Thyroid gland (tissue), 4 donors: Measurements from ENCODE around the gene IL20RB. TPM values are rescaled to one million over a fixed set of nuclear protein-coding genes. Genes with fewer than 3 reads are reported as not detected.
"Not testable (repeated sequence)": the region's sequence is repeated elsewhere in the genome, so short reads cannot be mapped to it uniquely, and the experiment has no call there.

Source experiments
- DNase-seq, 2 donors: peaks; one replicate each; pipeline ENCODE4 v3.0.0-alpha.2; 2019
- H3K27ac ChIP-seq, 3 donors: fragments of 200-600 bp; sonication (generic); 1 replicate in 2 of 3; 2 replicates in 1 of 3; pipeline ENCODE4 v1.5.1; 2016 to 2019; ENCODE audit warnings: mild to moderate bottlenecking in 1 of 3, moderate library complexity in 1 of 3
- H3K27me3 ChIP-seq: fragments of 200-600 bp; sonication (generic); one replicate; pipeline ENCODE4 v1.5.1; 2019
- H3K36me3 ChIP-seq, 2 donors: fragments of 200-600 bp; sonication (generic); one replicate each; pipeline ENCODE4 v1.5.1; 2016 to 2019
- H3K4me1 ChIP-seq, 2 donors: fragments of 200-600 bp; sonication (generic); one replicate each; pipeline ENCODE4 v1.5.1; 2017 to 2019
- H3K4me3 ChIP-seq, 3 donors: fragments of 200-600 bp; sonication (generic); replicated peaks in 1 of 3; 1 replicate in 2 of 3; 2 replicates in 1 of 3; pipeline ENCODE4 v1.5.1; 2016; ENCODE audit warnings: mild to moderate bottlenecking in 1 of 3
- H3K9me3 ChIP-seq: fragments of 200-600 bp; sonication (generic); one replicate; pipeline ENCODE4 v1.5.1; 2017
- CTCF ChIP-seq, 6 experiments: fragments of 200-600 bp in 3 of 6; fragments of 450-650 bp in 3 of 6; sonication (generic) in 3 of 6; IDR thresholded peaks; one replicate each; pipeline ENCODE4 v1.5.1; 2016 to 2019; ENCODE audit warnings: antibody characterized with exemption in 6 of 6, mild to moderate bottlenecking in 2 of 6, inconsistent platforms in 1 of 6, moderate library complexity in 1 of 6
- POLR2A ChIP-seq, 2 donors: fragments of 450-650 bp; IDR thresholded peaks; one replicate each; pipeline ENCODE4 v1.6.1; 2017; ENCODE audit warnings: antibody characterized with exemption in 2 of 2, mild to moderate bottlenecking in 2 of 2, moderate library complexity in 1 of 2
- WGBS, 2 donors: methylation state at CpG; one replicate each; pipeline ENCODE4 v1.1.5; 2017; 5-methylcytosine and 5-hydroxymethylcytosine counted together
- intact Hi-C: fragments of 100-400 bp; cut with DNase I; formaldehyde crosslinking; loops from one replicate; pipeline ENCODE4 v1.15.1; 2023
- total RNA-seq, 4 donors: library from RNA; depleted of rRNA; stranded (reverse); fragments of >200 nt; gene quantifications; one replicate each; pipeline ENCODE4 v1.2.3, GENCODE V29; 2016

The IL20RB gene
- total RNA-seq, 4 donors from 2014 or later = 0.33 to 1.6 (median 1.6) TPM; not detected in 1

- TF ChIP-seq CTCF (IDR thresholded peaks at IDR 0.05) = no peak
- TF ChIP-seq POLR2A (IDR thresholded peaks at IDR 0.05) = no peak
- H3K4me3 ChIP-seq = no peak overlapping the region
- WGBS, 2 donors = 95 to 97% methylated on average over 2 of the region's 2 CpGs
- no peaks in the 10 kb centered on the region for H3K36me3 ChIP-seq
- intact Hi-C loops = no loop called here
- DNase-seq = no peak
- no peaks in the 10 kb centered on the region for H3K9me3 ChIP-seq
- H3K4me1 ChIP-seq = peaks cover 0 to 3% of the 10 kb centered on the region in 2 donors
- no peak overlapping the region for H3K27ac ChIP-seq
- H3K27me3 ChIP-seq = no peaks in the 10 kb centered on the region
Observed at GRCh38 chr3:136956971-136957370, 812 bp upstream of the IL20RB start.

GRCh38 chr3:136958939-136959338, 1.2 kb downstream of the IL20RB start:
- intact Hi-C loops = no loop called here
- Histone ChIP-seq H3K4me3 (no peak overlapping the region), H3K27me3 (no peaks in the 10 kb centered on the region), H3K4me1 (peaks cover 0 to 3% of the 10 kb centered on the region in 2 donors), H3K9me3 (no peaks in the 10 kb centered on the region), H3K36me3 (no peaks in the 10 kb centered on the region), H3K27ac (no peak overlapping the region)
- TF ChIP-seq POLR2A (IDR thresholded peaks at IDR 0.05) = no peak
- 60 to 71% methylated on average over 2 of the region's 2 CpGs for WGBS, 2 donors
- no peak for DNase-seq

DNA sequence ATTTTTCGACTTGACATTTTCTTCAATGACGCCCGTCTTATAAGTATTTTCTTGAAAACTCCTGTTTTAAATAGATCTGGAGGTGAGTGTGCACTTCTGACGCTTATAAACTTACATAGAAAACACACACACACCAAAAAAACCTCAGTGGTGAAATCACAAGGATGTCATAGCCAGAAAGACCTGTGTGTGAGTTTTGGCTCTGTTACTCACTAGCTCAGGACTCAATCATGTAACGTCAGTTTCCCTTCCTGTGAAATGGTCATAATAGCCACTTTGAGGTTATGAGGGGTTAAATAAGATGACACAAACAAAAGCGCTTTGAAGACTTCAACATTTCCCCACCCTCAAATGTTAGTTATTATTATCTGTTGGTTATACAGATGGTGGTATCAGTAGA, 1.8 kb downstream of the IL20RB start:
- H3K4me3 ChIP-seq = no peak overlapping the region
- H3K27ac ChIP-seq = no peak overlapping the region
- no peaks in the 10 kb centered on the region for H3K9me3 ChIP-seq
- intact Hi-C loops = no loop called here
- DNase-seq = no peak
- TF ChIP-seq POLR2A (IDR thresholded peaks at IDR 0.05) (no peak), CTCF (IDR thresholded peaks at IDR 0.05) (no peak)
- no peaks in the 10 kb centered on the region for H3K36me3 ChIP-seq
- H3K27me3 ChIP-seq = no peaks in the 10 kb centered on the region
- peaks cover 0 to 3% of the 10 kb centered on the region in 2 donors for H3K4me1 ChIP-seq
- 94 to 97% methylated on average over 6 of the region's 6 CpGs for WGBS, 2 donors

DNA sequence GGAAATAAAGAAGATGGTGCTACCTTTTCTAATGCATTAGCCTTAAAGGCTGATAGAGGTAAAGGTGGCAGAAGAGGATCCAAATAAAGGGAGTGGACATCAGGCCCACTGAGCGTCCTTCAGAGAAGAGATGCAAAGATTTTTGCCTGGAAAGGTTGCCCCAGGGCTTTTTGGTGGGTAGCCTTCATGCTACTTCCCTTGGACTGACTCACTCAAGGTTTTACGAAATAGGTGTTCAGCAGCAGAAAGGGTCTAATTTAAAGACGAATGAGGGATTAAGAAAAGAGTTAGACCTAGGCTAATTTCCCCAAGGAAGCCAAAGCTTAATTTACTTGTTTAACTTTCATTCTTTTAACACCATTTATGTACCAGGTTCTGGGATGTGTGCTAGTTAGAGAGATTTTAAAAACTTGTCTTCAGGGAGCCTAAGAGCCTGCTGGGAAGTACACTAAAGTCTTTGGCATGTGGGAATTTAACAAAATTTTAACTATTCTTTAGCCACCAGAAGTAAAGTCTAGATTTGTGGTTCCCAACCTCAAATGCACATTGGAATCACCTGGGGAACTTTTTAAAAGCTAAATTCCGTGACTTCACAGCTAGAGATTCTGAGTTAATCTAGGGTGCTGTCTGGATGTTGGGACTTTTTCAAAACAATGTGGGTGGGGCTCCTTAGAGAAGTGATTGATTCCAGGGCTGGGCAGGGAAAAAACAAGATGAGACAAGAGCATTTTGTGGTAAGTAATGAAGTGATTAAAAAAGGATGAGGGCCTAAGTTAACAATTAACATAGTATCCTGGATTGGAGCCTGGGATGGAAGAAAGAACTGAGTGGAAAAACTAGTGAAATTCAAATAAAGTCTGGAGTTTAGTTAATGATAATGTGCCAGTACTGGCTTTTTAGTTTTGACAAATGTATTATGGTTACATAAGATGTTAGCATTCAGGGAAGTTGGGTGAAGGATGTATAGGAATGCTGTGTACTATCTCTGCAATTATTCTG, 3.4 kb downstream of the IL20RB start:
- Histone ChIP-seq H3K27me3 (no peaks in the 10 kb centered on the region), H3K36me3 (no peaks in the 10 kb centered on the region), H3K4me1 (no peaks in the 10 kb centered on the region), H3K4me3 (no peak overlapping the region), H3K27ac (no peak overlapping the region), H3K9me3 (no peaks in the 10 kb centered on the region)
- intact Hi-C loops = no loop called here
- no peak for DNase-seq
- 89 to 92% methylated on average over 4 of the region's 4 CpGs for WGBS, 2 donors
- no peak for TF ChIP-seq POLR2A (IDR thresholded peaks at IDR 0.05)
- TF ChIP-seq CTCF (IDR thresholded peaks at IDR 0.05) = no peak

- no peaks in the 10 kb centered on the region for H3K36me3 ChIP-seq
- no peaks in the 10 kb centered on the region for H3K27me3 ChIP-seq
- H3K9me3 ChIP-seq = no peaks in the 10 kb centered on the region
- no peak overlapping the region for H3K4me3 ChIP-seq
- H3K27ac ChIP-seq = no peak overlapping the region
- 57 to 74% methylated on average over 1 of the region's 1 CpG for WGBS, 2 donors
- intact Hi-C loops = no loop called here
- no peaks in the 10 kb centered on the region for H3K4me1 ChIP-seq
- no peak for DNase-seq
- TF ChIP-seq CTCF (IDR thresholded peaks at IDR 0.05) (no peak), POLR2A (IDR thresholded peaks at IDR 0.05) (no peak)
Observed at GRCh38 chr3:136962927-136963326, 5.1 kb downstream of the IL20RB start.

DNA sequence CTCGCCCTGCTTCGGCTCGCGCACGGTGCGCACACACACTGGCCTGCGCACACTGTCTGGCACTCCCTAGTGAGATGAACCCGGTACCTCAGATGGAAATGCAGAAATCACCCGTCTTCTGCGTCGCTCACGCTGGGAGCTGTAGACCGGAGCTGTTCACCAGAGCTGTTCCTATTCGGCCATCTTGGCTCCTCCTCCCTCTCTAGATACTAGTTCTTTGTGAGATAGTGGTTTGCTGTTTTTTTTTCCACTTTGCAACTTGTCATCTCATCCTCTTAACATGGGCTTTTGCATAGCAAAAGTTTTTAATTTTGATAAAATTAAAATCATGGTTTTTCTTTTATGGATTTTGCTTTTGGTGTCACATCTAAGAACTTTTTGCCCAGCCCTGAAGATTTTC, 11.8 kb downstream of the IL20RB start:
- H3K4me1 ChIP-seq, H3K4me3 ChIP-seq, H3K9me3 ChIP-seq, DNase-seq, H3K27me3 ChIP-seq, intact Hi-C loops, H3K27ac ChIP-seq, H3K36me3 ChIP-seq: not testable (repeated sequence)
- 91 to 92% methylated on average over 6 to 7 of the region's 14 CpGs for WGBS, 2 donors
